ENCODE results near the gene PDE8B.

- no peak for TF ChIP-seq CTCF (IDR thresholded peaks at IDR 0.05 in 2 of 3, conservative IDR thresholded peaks at IDR 0.05 in 1 of 3; ENCODE audit: borderline replicate concordance in 1 of 3, insufficient read depth in 1 of 3, low read depth in 2 of 3, low read length in 2 of 3)
- TF ChIP-seq POLR2AphosphoS5 (IDR thresholded peaks at IDR 0.05; ENCODE audit: low read depth, low read length): no peak
- TF ChIP-seq ATF3 (IDR thresholded peaks at IDR 0.05): no peak
- no peak for TF ChIP-seq ELF1 (IDR thresholded peaks at IDR 0.05; ENCODE audit: borderline replicate concordance, low read depth)
- no peak for TF ChIP-seq REST (IDR thresholded peaks at IDR 0.05; ENCODE audit: low read depth)
- no peak for TF ChIP-seq SP1 (IDR thresholded peaks at IDR 0.05; ENCODE audit: low read depth)
- TF ChIP-seq JUND (IDR thresholded peaks at IDR 0.05): no peak
- no peak for TF ChIP-seq POLR2A (IDR thresholded peaks at IDR 0.05; ENCODE audit: borderline replicate concordance, extremely low read depth, insufficient read depth, insufficient read length)
- TF ChIP-seq EZH2 (IDR thresholded peaks at IDR 0.05): no peak
Measured at GRCh38 chr5:77463905-77464304, 253.4 kb downstream of the PDE8B start.

Data from HCT116 (cell line).